ENCODE results near the gene PROSER1. TPM values are rescaled to one million over a fixed set of nuclear protein-coding genes. Genes with fewer than 3 reads are reported as not detected.

PROSER1 gene
- total RNA-seq, 1 donor from 2014 or later: 33.0 TPM

DNA sequence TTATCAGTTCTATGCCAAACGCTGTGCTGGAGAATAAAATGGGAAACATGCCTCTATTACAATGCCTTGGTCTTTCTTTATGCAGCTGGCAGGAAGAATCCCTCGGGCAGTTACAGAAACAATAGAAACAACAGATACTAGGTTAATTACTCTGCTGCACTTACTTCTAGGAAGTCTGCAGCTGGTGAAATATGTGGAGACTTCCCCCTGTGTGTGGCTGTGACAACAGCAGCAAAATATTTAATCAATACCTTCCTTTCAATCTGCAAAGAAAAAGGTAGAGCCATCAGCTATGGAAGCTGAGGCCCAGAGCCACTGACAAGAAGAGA, 57.2 kb downstream of the PROSER1 start:
- Histone ChIP-seq H3K36me3 (ENCODE audit: control insufficient read depth, insufficient read depth, low read length) (no peaks in the 10 kb centered on the region), H3K4me3 (ENCODE audit: low read depth, low read length) (no peak overlapping the region), H3K27me3 (ENCODE audit: control insufficient read depth, insufficient read depth, low read length) (no peaks in the 10 kb centered on the region)
- DNase-seq (ENCODE audit: low read depth): no peak
- TF ChIP-seq, protein P1, sequence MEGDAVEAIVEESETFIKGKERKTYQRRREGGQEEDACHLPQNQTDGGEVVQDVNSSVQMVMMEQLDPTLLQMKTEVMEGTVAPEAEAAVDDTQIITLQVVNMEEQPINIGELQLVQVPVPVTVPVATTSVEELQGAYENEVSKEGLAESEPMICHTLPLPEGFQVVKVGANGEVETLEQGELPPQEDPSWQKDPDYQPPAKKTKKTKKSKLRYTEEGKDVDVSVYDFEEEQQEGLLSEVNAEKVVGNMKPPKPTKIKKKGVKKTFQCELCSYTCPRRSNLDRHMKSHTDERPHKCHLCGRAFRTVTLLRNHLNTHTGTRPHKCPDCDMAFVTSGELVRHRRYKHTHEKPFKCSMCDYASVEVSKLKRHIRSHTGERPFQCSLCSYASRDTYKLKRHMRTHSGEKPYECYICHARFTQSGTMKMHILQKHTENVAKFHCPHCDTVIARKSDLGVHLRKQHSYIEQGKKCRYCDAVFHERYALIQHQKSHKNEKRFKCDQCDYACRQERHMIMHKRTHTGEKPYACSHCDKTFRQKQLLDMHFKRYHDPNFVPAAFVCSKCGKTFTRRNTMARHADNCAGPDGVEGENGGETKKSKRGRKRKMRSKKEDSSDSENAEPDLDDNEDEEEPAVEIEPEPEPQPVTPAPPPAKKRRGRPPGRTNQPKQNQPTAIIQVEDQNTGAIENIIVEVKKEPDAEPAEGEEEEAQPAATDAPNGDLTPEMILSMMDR (IDR thresholded peaks at IDR 0.05; ENCODE audit: insufficient read depth, low read length, poor library complexity, severe bottlenecking): no peak

DNA sequence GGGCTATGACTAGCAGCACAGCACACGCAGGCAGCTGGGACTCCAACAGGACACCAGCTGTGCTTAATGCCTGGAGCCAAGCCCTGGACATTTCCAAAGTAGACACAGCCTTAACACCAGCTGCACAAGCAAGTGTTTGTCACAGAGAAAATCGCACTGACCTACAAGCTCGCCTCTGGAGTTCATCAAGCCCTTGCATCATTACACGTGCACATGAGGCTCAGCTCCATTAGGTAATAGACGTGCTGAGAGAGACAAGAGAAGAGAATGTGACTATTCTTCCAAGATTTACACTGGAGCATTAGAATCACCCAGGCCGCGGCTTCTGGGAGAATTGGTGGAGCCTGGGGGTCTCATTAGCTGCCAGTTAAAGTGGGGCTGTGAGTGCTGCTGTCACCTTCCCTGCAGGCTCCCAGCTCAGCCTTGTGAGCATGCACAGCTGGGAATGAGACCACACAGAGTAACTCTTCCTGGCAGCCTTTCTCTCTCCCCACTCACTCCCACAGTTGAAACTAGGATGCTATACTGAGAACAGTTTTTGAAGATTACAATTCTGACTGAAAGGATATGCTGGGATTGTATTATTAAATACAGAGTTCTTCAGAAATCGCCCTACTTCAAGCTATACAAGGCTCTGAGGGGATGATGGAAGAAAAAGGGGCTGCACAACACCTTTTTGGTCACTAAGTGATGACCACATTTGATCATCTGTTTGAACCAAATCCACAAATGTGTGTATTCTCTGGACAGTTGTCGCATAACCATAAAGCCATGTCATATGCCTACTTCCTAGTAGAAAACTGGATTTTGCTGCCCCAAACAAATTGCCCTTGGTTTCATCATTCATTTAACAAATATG, 57.8 kb downstream of the PROSER1 start:
- no peaks in the 10 kb centered on the region for H3K27me3 ChIP-seq (ENCODE audit: control insufficient read depth, insufficient read depth, low read length)
- no peaks in the 10 kb centered on the region for H3K36me3 ChIP-seq (ENCODE audit: control insufficient read depth, insufficient read depth, low read length)
- TF ChIP-seq, protein P1 (IDR thresholded peaks at IDR 0.05; ENCODE audit: insufficient read depth, low read length, poor library complexity, severe bottlenecking): no peak
- no peak overlapping the region for H3K4me3 ChIP-seq (ENCODE audit: low read depth, low read length)
- DNase-seq (ENCODE audit: low read depth): no peak

DNA sequence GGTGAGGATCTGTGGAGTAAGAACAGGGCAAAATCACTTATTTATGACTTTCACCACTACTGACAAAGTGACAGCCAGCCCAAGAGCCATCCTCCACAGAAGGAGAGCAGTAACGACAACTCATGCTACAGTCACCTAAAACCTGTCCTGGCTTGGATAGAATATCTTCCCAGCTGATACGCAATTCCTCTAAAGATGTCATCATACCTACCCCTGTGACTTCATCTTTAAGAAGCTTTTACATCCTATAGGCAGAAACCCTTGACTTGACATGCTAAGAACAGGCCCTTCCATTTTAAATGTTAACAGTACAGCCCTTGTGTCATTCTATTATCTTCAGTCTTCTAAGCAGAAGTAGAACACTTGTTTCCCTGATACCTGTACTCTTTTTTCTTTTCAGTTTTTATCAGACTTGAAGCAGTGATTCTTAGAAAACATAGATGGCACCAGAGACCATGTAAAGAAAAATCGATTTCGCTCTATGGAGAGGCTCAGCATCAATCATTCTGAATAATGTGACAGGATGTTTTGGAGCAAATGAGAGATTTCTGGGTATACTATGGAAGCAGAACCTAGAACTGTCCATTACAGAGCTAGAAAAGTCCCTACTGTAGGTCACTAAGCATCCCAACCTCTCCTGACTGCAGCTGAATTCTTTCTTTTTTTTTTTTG, 67.4 kb downstream of the PROSER1 start:
- no peak for DNase-seq (ENCODE audit: low read depth)
- Histone ChIP-seq H3K4me3 (ENCODE audit: low read depth, low read length) (no peak overlapping the region), H3K27me3 (ENCODE audit: control insufficient read depth, insufficient read depth, low read length) (no peaks in the 10 kb centered on the region), H3K36me3 (ENCODE audit: control insufficient read depth, insufficient read depth, low read length) (no peaks in the 10 kb centered on the region)
- TF ChIP-seq, protein P1 (IDR thresholded peaks at IDR 0.05; ENCODE audit: insufficient read depth, low read length, poor library complexity, severe bottlenecking): no peak

DNA sequence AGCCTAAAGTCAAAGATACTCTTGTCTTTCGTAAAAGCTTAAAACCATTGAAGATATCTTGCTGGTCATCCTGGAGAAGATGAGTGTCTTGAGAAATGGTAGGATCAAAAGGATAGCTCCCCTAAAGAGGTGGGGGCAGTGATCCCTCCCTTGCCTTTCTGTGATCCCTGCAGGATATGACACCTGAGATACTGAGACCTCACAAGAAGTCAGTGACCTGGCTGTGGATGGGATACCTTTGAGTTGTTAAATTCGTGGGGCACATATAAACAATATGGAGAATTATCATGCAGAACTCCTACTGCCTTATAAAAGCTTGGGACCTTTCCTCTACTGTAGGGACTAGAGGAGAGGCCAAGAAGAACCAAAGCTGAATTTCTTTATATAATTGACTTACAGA, 68.7 kb downstream of the PROSER1 start:
- Histone ChIP-seq H3K27me3 (ENCODE audit: control insufficient read depth, insufficient read depth, low read length) (no peaks in the 10 kb centered on the region), H3K4me3 (ENCODE audit: low read depth, low read length) (no peak overlapping the region), H3K36me3 (ENCODE audit: control insufficient read depth, insufficient read depth, low read length) (no peaks in the 10 kb centered on the region)
- TF ChIP-seq, protein P1 (IDR thresholded peaks at IDR 0.05; ENCODE audit: insufficient read depth, low read length, poor library complexity, severe bottlenecking): no peak
- DNase-seq (ENCODE audit: low read depth): no peak

DNA sequence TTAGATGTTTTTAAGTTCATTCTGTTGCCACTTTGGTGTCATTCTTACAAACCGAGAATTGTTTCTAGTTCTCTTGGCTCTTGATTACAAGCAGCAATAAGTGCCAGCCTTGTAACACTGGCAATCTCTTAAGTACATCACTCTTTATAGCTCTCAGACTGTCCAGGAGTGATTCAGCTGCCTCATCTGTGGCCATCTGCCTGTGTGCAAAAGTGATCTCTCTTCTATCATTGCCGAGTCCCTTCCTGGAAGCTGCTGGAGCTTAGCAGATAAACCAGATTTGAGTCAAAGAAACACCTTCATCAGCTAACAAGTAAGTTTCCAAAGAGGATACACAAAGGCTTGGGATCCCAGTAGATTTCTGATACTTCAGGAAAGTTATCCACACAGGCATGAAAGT, 70.4 kb downstream of the PROSER1 start:
- no peak for DNase-seq (ENCODE audit: low read depth)
- no peaks in the 10 kb centered on the region for H3K27me3 ChIP-seq (ENCODE audit: control insufficient read depth, insufficient read depth, low read length)
- no peaks in the 10 kb centered on the region for H3K36me3 ChIP-seq (ENCODE audit: control insufficient read depth, insufficient read depth, low read length)
- H3K4me3 ChIP-seq (ENCODE audit: low read depth, low read length): no peak overlapping the region
- TF ChIP-seq, protein P1 (IDR thresholded peaks at IDR 0.05; ENCODE audit: insufficient read depth, low read length, poor library complexity, severe bottlenecking): no peak

Data from kidney epithelial cell (primary cell).